ENCODE measurements around the gene ANO10.
"Not testable (repeated sequence)": the region's sequence is repeated elsewhere in the genome, so short reads cannot be mapped to it uniquely, and the experiment has no call there.

The ANO10 gene

DNA sequence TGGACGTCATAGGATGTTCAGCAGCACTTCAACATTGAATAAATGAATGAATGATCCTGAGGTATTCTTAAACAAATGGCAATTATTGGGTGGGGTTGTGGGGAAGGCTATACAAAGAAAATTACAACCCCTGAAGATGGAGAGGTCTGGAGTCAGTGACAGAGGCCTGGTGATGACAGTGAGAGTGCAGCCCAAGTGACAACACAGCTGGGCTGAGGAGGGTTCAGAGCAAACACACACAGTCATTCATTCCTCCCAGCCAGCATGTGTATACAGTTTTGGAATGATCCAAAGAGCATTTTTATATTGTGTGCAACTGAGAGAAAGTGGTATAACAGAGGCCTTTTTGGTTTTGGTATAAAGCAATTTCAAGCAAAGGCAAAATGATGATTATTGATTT is 148.1 kb downstream of the ANO10 start:
- DNase-seq (ENCODE audit: low spot score), result no peak

DNA sequence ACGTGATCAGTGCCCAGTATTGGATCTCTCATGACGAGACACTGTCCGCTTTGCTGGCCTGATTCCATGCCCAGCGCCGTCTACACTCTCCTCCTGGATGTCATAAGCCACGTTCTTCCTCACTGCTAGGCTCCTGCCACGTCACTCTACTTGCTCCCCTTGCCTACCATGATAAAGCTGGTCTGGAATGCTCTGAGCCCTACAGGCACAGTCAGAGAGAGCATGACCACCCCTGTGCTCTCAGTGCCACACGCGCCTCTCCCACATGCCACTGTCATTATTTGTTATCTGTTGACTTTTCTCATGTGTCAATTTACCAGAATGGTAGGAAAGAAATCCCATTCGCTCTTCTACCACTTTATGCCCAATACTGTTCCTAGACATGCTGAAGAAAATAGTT is 148.6 kb downstream of the ANO10 start:
- DNase-seq (ENCODE audit: low spot score), result no peak

DNA sequence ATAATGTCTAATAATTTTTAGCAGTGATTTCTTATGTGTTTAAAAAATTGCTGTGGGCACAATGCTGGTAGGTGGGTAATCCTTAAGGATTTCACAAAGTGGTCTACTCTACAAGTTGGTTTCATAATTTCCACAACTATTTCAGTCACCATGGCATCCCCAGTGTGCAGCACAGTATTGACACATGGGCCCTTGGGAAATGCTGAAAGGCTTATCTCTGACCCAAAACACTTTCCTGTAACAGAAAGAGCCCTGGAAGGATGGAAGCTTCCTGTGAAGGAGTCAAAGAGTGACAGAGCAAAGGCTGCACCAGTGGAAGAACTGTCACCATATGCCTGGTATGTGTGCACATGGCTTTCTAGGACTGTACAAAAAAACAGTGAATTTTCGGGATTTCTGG is 153.7 kb downstream of the ANO10 start:
- no peak for DNase-seq (ENCODE audit: low spot score)

DNA sequence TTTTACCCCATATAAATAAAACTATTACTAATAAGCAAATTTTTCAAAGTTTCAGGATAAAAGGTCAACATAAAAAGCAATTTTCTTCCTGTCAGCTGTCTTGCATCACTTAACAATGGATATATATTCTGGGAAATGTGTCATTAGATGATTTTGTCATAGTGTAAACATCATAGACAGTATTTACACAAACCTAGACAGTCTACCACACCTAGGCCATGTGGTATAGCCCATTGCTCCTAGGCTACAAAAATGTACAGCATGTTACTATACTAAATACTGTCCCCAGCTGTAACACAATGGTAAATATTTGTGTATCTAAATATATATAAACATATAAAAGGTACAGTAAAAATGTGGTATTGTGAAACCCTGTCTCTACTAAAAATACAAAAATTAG is 156.7 kb downstream of the ANO10 start:
- DNase-seq (ENCODE audit: low spot score), result no peak

DNA sequence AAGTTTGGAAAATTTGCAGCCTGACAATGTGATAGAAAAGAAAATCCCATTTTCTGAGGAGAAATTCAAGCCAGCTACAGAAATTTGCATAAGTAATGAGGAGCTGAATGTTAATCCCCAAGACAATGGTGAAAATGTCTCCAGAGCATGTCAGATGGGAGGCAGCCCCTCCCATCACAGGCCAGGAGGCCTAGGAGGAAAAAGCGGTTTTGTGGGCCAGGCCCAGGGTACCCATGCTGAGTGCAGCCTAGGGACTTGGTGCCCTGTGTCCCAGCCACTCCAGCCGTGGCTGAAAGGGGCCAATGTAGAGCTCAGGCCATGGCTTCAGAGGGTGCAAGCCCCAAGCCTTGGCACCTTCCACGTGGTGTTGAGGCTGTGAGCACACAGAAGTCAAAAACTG is 159.2 kb downstream of the ANO10 start:
- not testable (repeated sequence) for DNase-seq (ENCODE audit: low spot score)

DNA sequence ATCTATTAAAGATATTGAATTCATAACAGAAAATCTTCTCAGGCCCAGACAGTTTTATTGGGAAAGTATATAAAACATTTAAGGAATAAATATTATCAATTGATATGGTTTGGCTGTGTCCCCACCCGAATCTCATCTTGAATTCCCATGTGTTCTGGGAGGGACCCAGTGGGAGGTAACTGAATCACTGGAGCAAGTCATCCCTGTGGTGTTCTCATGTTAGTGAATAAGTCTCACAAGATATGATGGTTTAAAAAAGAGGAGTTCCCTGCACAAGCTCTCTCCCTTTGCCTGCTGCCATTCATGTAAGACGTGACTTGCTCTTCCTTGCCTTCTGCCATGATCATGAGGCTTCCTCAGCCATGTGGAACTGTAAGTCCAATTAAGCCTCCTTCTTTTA is 160.5 kb downstream of the ANO10 start:
- no peak for DNase-seq (ENCODE audit: low spot score)

DNA sequence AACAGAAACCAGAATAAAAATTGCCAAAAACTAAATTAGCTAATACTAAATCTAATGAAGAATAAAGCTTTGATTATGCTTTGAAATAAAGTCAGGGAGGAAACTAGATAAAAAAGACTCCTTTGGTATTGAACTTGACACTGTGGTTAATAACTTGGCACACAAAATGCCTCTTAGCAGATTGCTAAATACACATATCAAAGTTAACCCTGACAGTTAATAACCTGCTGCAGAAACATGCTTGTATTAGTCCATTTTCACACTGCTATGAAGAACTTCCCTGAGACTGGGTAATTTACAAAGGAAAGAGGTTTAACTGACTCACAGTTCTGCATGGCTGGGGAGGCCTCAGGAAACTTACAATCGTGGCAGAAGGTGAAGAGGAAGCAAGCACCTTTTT is 164.8 kb downstream of the ANO10 start:
- not testable (repeated sequence) for DNase-seq (ENCODE audit: low spot score)

DNA sequence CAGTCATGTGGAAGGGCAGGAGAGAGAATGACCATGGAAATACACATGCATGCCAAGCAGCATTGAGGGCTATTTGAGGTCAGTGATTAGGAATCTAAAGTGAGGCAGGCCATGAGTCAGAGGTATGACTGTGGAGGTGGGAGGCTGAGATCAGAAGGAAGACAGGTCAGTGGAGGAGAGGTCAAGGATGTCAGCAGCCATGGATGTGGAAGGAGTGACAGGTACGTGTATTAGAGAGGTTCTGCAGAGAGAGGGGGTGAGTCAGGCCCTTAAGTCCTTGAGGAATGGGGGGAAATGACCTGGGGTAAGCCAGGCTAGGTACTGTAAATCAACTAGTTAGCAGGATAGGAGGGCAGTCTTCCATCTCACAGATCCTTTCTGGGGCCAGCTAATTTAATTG is 166.6 kb downstream of the ANO10 start:
- no peak for DNase-seq (ENCODE audit: low spot score)

DNA sequence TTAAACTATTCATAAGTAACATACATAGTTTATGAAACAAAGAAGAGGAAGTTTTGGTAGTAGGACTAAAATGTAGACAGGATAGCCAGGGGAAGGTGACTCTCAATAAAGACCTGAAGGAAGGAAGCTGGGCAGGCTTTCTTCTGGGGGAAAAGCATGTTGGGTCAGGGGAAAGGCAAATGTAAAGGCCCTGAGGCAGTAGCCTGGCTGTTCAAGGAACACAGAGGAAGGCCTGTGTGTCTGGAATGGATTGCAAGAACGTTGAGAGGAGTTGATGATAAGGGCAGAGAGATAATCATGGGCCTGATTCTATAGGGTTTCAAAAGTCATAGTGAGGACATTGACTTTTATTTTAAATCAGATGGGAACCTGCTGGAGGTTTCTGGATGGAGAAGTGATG is 167.8 kb downstream of the ANO10 start:
- DNase-seq (ENCODE audit: low spot score), result no peak

DNA sequence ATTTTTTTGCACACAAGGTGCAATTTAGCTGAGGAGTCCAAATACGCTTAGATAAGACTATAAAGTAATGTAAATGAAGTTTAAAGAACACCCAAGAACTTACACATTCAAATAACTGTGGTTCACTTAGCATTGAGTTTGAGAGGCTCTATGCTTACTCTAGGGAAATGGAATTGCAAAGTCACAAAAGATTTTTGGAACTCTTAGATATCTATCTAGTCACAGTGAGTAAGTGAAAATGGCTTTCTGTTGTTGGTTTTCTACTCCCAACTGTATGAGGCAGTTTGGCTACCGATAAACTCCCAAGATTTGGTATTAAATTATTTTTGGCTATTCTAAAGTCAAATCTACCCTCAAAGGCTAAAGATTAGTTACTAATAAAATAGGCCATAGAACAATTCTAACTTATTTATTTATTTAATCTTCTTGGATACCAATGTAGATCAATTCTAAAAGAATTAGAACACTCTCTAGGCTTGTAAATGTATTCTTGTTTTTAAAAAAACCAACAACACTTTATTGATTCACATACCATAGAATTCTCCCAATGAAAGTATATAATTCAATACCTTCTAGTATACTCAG is 170.0 kb downstream of the ANO10 start:
- no peak for DNase-seq (ENCODE audit: low spot score)

DNA sequence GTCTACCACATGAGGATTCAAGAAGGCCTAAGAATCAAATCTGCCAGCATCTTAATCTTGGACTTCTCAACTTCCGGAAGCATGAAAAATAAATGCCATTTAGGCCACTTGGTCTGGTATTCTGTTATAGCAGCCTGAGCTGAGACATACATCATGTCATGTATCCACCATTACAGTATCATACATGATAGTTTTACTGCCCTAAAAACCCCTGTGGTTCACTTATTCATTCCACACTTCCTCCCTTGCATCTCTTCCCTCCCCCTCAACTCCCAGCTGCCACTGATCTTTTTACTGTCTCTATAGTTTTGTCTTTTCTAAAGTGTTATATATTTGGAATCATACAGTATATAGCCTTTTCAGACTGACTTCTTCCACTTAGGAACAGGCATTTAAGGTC is 173.7 kb downstream of the ANO10 start:
- no peak for DNase-seq (ENCODE audit: low spot score)

DNA sequence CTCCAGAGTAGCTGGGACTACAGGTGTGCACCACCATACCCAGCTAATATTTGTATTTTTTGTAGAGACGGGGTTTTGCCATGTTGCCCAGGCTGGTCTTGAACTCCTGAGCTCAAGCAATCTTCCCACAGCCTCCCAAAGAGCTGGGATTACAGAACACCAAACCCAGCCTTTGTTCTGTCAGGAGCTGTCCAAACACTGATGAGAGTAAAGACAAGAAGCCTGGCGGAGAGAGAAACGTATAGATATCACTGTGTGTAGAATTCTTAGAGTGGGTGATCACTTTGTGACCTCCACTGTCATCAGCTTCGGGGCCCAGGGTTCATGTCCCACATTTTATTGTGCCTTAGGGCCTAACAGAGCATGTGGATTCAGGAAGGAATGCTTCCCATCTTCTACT is 176.0 kb downstream of the ANO10 start:
- no peak for DNase-seq (ENCODE audit: low spot score)

DNA sequence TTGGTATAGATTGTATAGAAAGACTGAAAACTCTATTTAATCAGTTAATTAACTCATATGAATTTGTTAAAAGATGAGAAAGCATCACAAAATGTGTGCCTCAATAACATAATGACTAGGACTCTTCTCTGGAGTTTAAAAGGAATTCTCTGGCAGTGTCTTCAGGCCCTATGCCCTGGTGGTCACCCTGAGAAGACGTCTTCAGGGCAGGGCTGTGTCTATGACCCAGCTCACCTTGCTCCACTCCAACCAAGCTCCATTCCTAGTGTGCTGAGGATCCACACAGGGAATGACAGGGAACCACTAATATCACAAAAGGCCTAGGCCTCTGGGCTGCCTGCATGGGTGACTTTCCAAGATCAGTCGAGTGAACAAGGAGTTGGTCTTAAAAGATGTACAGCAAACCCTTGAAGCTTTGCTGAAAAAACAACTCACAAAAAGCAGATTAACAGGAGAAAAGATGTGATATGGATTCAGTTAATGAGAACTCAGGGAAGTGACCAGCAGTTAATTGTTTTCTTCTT is 178.9 kb downstream of the ANO10 start:
- peak; percentile 0 for DNase-seq (ENCODE audit: low spot score)

DNA sequence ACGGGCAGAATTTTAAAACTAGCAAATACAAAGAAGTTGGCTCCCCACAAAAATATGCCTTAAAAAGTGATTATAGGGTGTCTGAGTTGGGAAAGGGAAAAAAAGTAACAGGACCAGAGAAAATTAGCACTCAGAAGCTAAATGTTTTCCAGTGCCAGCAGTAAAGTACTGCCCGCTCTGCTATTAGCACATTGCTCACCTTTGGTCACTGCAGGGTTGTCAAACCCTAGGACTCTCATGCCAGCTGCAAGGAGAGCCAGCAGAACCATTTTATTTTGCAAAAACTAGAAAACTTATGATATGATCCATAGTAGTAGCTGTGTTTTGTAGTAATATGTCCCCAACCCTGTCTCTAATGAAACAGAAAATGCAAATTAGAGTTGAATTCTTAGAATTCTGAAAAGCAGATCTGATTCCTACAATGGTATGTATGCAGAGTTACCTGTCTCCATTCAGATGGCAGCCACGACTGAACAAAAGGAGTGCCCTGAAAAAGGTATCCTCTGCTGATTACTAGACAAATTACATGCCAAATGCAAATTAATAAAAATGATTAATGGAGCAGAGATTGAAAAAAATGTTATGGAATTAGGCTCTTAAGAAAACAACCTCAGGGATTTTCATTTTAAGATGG is 185.2 kb downstream of the ANO10 start:
- no peak for DNase-seq (ENCODE audit: low spot score)

DNA sequence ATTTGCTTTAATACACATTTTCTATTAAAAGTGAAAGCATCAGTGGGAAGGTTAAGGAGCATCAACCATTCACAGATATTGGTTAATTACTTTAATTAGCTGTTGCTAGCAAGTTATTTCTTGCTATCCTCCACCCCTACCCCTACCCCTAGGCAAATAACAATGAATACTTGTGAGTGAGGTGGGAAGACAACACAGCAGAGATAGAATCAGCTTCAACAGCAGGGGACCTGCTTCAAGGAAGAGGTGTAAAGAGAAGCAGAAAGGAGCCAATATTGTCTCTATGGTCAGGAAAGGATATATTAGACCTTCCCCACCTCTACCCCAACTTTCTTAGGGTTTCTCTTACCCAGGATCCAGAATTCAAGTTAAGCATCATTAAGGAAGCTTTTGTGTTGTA is 186.1 kb downstream of the ANO10 start:
- no peak for DNase-seq (ENCODE audit: low spot score)

DNA sequence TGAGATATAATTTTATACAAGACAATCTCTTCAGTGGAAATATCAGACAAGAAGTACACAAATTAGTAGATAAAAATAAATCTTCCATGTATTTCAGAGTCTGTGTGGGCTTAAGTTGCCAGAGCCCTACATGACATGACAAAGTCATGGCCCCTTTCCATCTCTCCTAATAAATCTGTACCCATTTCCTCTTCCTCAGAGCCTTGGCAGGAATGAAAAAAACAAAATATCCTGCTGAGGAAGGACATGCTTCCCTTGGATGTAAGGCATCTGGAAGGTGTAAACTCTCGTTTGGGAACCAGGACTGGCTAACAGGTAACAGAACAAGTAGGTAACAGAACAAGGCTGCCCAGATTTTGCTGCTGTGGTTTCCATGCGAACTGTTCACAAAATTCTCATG is 187.4 kb downstream of the ANO10 start:
- DNase-seq (ENCODE audit: low spot score), result no peak

DNA sequence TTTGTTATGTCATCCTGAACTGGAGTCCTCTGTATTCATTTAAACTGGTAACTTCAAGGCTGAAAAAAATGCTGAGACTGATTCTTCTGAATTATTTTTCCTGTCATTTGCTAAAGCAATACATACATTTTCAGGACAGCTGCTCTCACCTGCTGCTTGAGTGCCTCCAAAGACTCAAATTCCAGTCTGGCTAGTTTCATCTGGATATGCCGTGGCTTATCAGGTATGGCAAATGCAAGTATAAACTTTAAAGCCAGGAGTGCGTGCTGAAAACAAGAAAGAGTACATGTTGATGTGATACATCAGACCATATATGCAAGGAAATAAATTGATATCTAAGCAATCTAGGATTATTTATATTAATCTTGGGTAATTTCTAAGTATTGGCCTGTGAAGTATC is 189.3 kb downstream of the ANO10 start:
- DNase-seq (ENCODE audit: low spot score), result no peak

DNA sequence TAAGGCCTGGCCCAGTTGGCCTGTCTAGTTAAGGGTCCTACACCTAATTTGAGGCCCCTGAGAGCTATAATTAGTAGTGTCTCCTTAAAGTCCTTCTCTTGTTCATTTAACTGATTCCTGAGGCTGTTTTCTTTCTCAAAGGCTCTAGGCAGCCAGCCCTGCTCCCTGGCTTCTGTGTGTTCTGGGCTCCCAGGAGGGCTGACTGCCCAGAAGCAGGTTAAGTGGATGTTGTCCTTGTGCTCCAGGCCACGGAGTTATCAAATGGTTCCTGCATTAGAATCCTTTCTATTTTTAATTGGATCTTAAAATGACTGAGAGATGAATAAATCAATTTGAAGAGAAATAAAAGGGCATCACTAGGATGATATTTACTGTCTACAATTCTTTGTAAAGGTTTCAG is 195.4 kb downstream of the ANO10 start:
- no peak for DNase-seq (ENCODE audit: low spot score)

DNA sequence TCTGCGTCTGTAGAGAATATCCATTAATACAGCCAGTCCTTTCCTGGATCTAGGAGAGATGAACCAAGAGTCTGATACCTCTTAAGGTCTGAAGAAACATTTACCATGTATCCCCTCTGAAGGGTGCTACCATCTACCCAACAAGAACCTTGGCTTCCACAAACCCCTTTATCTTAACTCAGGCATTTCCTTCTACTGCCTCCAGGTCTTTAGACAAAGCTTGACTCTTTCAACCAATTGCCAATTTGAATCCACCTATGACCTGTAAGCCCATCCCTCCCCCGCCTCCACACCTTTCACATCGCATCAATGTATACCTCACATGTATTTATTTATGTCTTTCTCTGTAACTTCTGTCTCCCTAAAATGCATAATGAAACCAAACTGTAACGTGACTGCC is 196.0 kb downstream of the ANO10 start:
- no peak for DNase-seq (ENCODE audit: low spot score)

DNA sequence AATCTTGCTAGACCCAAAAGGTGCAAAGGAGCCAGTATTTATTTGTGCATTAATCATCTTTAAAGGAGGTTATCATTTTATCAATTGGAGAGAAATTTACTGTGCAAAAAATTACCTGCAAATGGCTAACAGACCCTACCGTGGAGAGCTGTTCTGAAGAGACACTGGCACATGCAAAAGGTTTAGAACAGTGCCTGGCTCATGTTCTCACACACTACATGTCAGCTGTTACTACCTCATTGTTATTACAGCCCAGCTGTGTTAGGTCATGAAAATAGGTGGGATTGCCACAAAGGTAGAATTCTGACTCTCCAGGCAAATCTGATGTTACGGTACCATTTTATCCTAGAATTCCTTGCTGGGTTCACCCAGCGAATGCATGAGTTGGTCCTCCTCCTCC is 198.2 kb downstream of the ANO10 start:
- no peak for DNase-seq (ENCODE audit: low spot score)

DNA sequence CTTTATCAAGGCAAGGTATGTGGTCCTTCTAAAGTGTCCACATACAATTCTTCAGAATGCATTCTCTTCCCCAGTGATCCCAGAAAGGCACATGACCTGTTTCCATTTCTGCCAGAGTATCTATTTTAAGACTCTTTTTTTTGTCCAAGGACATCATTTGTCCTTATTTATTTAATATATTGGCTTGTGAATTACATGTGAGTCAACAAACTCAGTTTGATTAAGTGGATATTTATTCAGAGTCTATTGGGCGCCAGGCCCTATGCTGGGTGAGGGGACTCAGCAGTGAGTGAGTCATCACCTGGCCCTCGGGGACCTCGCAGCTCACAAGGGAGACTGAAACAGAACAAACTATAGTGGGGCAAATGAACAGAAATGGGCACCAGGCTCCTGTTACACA is 198.7 kb downstream of the ANO10 start:
- DNase-seq (ENCODE audit: low spot score), result no peak

DNA sequence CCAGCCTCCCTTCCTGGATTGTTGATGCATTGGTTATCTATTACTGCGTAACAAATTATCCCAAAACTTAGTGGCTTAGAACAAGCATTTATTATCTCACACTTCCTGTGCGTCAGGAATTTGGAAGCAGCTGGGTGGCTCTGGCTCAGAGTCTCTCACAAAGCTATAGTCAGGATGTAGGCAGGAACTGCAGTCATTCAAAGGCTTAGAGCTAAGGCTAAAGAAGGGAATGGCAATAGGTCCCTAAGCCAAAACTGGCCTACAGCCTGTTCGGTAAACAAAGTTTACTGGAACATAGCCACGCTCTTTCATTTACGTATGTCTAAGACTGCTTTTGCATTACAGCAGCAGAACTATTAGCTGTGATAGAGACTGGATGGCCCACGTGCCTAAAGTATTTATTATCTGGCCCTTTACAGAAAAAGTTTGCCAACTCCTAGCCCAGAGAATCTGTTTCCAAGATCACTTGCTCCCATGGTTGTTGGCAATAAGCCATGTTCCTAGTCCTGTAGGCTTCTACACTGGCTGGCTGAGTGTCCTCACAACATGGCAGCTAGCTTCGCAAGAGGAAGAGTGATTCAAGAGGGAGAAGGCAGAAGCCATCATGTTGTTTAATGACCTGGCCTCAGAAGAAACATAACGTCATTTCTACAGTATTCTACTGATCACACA is 203.1 kb downstream of the ANO10 start:
- no peak for DNase-seq (ENCODE audit: low spot score)

DNA sequence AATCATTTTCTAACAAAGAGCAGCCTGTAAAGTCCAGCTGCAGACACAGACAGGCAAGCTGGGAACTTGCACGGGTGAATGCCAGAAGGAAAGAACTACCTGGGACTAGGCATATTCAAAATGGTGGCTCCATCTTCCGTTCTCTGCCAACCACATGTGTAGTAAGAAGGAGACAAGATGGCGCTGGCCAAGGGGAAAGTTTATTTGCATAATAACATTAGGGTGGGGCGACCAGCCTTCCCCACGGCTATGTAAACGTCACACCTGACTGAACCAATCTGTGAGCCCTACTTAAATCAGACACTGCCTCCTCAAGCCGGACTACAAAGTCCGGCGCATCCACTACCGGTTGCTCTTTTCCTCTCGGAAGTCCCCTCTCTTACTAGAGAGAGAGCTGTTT is 204.7 kb downstream of the ANO10 start:
- DNase-seq (ENCODE audit: low spot score), result no peak

DNA sequence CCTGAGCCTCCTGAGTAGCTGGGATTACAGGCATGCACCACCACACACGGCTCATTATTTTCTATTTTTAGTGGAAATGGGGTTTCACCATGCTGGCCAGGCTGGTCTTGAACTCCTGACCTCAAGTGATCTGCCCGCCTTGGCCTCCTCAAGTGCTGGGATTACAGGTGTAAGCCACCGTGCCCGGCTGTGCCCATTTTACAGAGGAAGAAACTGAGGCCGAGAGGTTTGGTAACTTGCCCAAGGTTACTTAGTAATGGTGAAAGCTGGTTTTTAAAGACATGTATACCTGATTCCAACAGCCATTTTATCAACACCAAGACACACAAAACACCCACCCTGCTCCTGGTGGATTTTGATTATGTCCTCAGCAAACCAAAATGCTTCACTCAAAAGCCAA is 206.7 kb downstream of the ANO10 start:
- no peak for DNase-seq (ENCODE audit: low spot score)
